SU-DHL-6 (cell line): ENCODE results near the gene TCEAL6.

Source experiments
- H2AFZ ChIP-seq: fragments of 200-600 bp; sonication (generic); 2 replicates; pipeline ENCODE4 v1.6.1; 2014; ENCODE audit warnings: low read depth, mild to moderate bottlenecking, moderate library complexity, mixed read lengths, antibody characterized with exemption, low read length; ENCODE audit not compliant: severe bottlenecking
- H3F3A ChIP-seq: fragments of 200-600 bp; shearing (Covaris generic); 2 replicates; pipeline ENCODE4 v1.6.0; 2016; ENCODE audit warnings: antibody characterized with exemption, mild to moderate bottlenecking; ENCODE audit not compliant: insufficient read depth
- H3K27ac ChIP-seq: fragments of 200-600 bp; sonication (generic); 2 replicates; pipeline ENCODE4 v1.5.1; 2016; ENCODE audit warnings: low read depth, mild to moderate bottlenecking, low read length, moderate library complexity, mixed read lengths
- H3K27me3 ChIP-seq: fragments of 200-600 bp; sonication (generic), shearing (Covaris generic); 2 replicates; pipeline ENCODE4 v1.6.0; 2014; ENCODE audit warnings: mild to moderate bottlenecking, low read length
- H3K36me3 ChIP-seq: fragments of 200-600 bp; sonication (generic); 2 replicates; pipeline ENCODE4 v1.6.1; 2014; ENCODE audit warnings: mild to moderate bottlenecking, low read length, mixed read lengths
- H3K4me2 ChIP-seq: fragments of 300-600, 200-600 bp; shearing (Covaris generic), sonication (generic); 2 replicates; pipeline ENCODE4 v1.6.0; 2014; ENCODE audit warnings: low read length, low read depth, mild to moderate bottlenecking; ENCODE audit not compliant: poor library complexity, severe bottlenecking
- H3K4me3 ChIP-seq: fragments of 200-600 bp; sonication (generic); 2 replicates; pipeline ENCODE4 v1.5.1; 2014; ENCODE audit warnings: antibody characterized with exemption, low read length, mild to moderate bottlenecking, mixed read lengths; ENCODE audit not compliant: insufficient read depth, poor library complexity, severe bottlenecking
- H3K79me2 ChIP-seq: fragments of 200-600 bp; sonication (generic); 2 replicates; pipeline ENCODE4 v1.6.1; 2014; ENCODE audit warnings: mild to moderate bottlenecking, low read length, moderate library complexity; ENCODE audit not compliant: insufficient read depth
- H3K9ac ChIP-seq: fragments of 200-600 bp; sonication (generic); 2 replicates; pipeline ENCODE4 v1.7.0; 2014; ENCODE audit warnings: mild to moderate bottlenecking, low read length
- H3K9me2 ChIP-seq: fragments of 200-600 bp; sonication (generic); replicated peaks from 2 replicates; pipeline ENCODE4 v1.6.1; 2014; ENCODE audit warnings: low read length; ENCODE audit not compliant: insufficient read depth
- H3K9me3 ChIP-seq: fragments of 200-600 bp; sonication (generic); 2 replicates; pipeline ENCODE4 v1.6.1; 2014; ENCODE audit warnings: low read length, mixed read lengths; ENCODE audit not compliant: insufficient read depth
- H4K20me1 ChIP-seq: fragments of 200-600 bp; sonication (generic); 2 replicates; pipeline ENCODE4 v1.6.1; 2014; ENCODE audit warnings: low read depth, mild to moderate bottlenecking, antibody characterized with exemption, low read length, moderate library complexity, mixed read lengths
- CTCF ChIP-seq: fragments of 200-600 bp; sonication (generic); IDR thresholded peaks from one replicate; pipeline ENCODE4 v1.5.1; 2017; ENCODE audit warnings: antibody characterized with exemption, mild to moderate bottlenecking, low read length, moderate library complexity; ENCODE audit not compliant: insufficient read depth, poor library complexity, severe bottlenecking
- EZH2phosphoT487 ChIP-seq: fragments of 200-600 bp; sonication (generic), shearing (Covaris generic); conservative IDR thresholded peaks from 2 replicates; pipeline ENCODE4 v1.6.1; 2018; ENCODE audit warnings: mild to moderate bottlenecking, antibody characterized with exemption, low read length, moderate library complexity, mixed read lengths

The TCEAL6 gene

GRCh38 chrX:102115748-102116147 lies 26.5 kb downstream of the TCEAL6 start:
- Histone ChIP-seq H3K4me3 (no peak overlapping the region), H3K4me2 (no peak overlapping the region), H3K9me3 (no peaks in the 10 kb centered on the region), H3K9me2 (no peaks in the 10 kb centered on the region), H3F3A (no peaks in the 10 kb centered on the region), H3K27ac (no peak overlapping the region), H3K27me3 (no peaks in the 10 kb centered on the region), H2AFZ (no peak overlapping the region), H3K79me2 (no peaks in the 10 kb centered on the region), H4K20me1 (no peaks in the 10 kb centered on the region), H3K9ac (no peak overlapping the region), H3K36me3 (no peaks in the 10 kb centered on the region)
- TF ChIP-seq EZH2phosphoT487: no peak
- TF ChIP-seq CTCF: no peak

- no peak overlapping the region for H3K4me3 ChIP-seq
- no peaks in the 10 kb centered on the region for H3K9me3 ChIP-seq
- H2AFZ ChIP-seq: no peak overlapping the region
- no peaks in the 10 kb centered on the region for H4K20me1 ChIP-seq
- no peaks in the 10 kb centered on the region for H3K9me2 ChIP-seq
- no peaks in the 10 kb centered on the region for H3K27me3 ChIP-seq
- no peaks in the 10 kb centered on the region for H3K36me3 ChIP-seq
- TF ChIP-seq EZH2phosphoT487 (no peak), CTCF (no peak)
- no peaks in the 10 kb centered on the region for H3K79me2 ChIP-seq
- no peak overlapping the region for H3K4me2 ChIP-seq
- no peak overlapping the region for H3K9ac ChIP-seq
- no peaks in the 10 kb centered on the region for H3F3A ChIP-seq
- H3K27ac ChIP-seq: no peak overlapping the region
Measured at GRCh38 chrX:102113367-102113766, 28.9 kb downstream of the TCEAL6 start.
